ENCODE results near the gene MAP7. TPM values are rescaled to one million over a fixed set of nuclear protein-coding genes. Genes with fewer than 3 reads are reported as not detected.
"Not testable (repeated sequence)": the region's sequence is repeated elsewhere in the genome, so short reads cannot be mapped to it uniquely, and the experiment has no call there.

The MAP7 gene
- total RNA-seq, 3 donors from 2014 or later (not counting 1 experiment from before 2014, with no cell fraction given): 0.14 to 0.68 (median 0.14) TPM

DNA sequence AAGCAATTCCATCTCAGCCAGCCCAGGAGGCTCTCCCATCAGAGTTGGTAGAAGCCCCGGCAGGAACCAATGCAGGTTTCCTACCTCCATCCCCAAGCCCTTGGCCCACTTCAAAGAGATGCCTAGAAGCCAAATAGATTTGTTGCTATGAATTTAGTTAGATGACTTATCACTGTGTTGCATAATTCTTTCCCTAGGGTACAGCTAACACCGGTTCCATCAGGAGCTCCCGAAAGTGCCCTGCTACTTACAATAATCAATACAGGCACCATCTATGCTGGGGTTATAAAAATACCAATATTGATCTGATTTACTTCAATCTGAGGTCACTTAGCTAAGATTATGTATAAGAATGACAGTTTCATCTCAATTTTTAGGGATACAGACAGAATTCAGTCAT, 113.0 kb downstream of the MAP7 start:
- Histone ChIP-seq H3K27ac (ENCODE audit: low read length) (no peak overlapping the region), H3K4me1 (ENCODE audit: control insufficient read depth, insufficient read depth, low read length) (no peaks in the 10 kb centered on the region), H3K27me3 (ENCODE audit: control insufficient read depth, insufficient read depth, low read length) (no peaks in the 10 kb centered on the region), H3K4me3 (ENCODE audit: low read length) (no peak overlapping the region), H3K9me3 (ENCODE audit: control insufficient read depth, insufficient read depth, low read length) (no peaks in the 10 kb centered on the region), H3K36me3 (ENCODE audit: control insufficient read depth, insufficient read depth, low read length) (no peaks in the 10 kb centered on the region)
- Mint-ChIP-seq H3K27me3 (ENCODE audit: low read depth in 2 of 2) (peaks cover 0 to 8% of the 10 kb centered on the region in 2 donors), H3K4me1 (no peaks in the 10 kb centered on the region), H3K4me3 (no peak overlapping the region), H3K36me3 (no peaks in the 10 kb centered on the region), H3K9me3 (no peaks in the 10 kb centered on the region), H3K27ac (no peak overlapping the region)
- intact Hi-C loops (cut with micrococcal nuclease): no loop called here
- TF ChIP-seq, protein P1, sequence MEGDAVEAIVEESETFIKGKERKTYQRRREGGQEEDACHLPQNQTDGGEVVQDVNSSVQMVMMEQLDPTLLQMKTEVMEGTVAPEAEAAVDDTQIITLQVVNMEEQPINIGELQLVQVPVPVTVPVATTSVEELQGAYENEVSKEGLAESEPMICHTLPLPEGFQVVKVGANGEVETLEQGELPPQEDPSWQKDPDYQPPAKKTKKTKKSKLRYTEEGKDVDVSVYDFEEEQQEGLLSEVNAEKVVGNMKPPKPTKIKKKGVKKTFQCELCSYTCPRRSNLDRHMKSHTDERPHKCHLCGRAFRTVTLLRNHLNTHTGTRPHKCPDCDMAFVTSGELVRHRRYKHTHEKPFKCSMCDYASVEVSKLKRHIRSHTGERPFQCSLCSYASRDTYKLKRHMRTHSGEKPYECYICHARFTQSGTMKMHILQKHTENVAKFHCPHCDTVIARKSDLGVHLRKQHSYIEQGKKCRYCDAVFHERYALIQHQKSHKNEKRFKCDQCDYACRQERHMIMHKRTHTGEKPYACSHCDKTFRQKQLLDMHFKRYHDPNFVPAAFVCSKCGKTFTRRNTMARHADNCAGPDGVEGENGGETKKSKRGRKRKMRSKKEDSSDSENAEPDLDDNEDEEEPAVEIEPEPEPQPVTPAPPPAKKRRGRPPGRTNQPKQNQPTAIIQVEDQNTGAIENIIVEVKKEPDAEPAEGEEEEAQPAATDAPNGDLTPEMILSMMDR (IDR thresholded peaks at IDR 0.05): no peak
- no peak for ATAC-seq
- WGBS (ENCODE audit: insufficient coverage): no CpG with 5 or more reads among the region's 3 CpGs
- no peak for DNase-seq

DNA sequence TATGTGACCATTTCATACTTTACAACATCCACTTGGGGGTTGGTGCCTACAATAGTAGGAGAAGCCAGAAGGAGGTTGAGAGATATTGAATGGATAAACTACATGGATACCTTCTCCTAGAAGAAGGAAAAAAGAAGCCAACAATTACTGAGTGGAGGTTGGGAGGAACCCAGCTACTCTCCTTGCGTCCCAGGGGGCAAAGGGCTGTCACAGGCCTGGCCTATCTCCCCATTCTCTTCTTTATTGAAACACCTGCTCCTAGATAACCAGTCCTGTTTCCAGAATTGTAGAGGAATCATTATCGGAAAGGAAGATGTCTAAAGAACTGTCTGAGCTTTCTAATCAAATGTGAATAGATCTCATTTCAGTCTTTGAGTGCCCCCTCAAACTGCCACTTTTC, 115.1 kb downstream of the MAP7 start:
- peaks cover 3 to 8% of the 10 kb centered on the region in 2 donors for H3K27me3 Mint-ChIP-seq (ENCODE audit: low read depth in 2 of 2)
- no peaks in the 10 kb centered on the region for H3K4me1 Mint-ChIP-seq
- Histone ChIP-seq H3K4me1 (ENCODE audit: control insufficient read depth, insufficient read depth, low read length) (no peaks in the 10 kb centered on the region), H3K9me3 (ENCODE audit: control insufficient read depth, insufficient read depth, low read length) (no peaks in the 10 kb centered on the region), H3K36me3 (ENCODE audit: control insufficient read depth, insufficient read depth, low read length) (no peaks in the 10 kb centered on the region), H3K27ac (ENCODE audit: low read length) (no peak overlapping the region), H3K27me3 (ENCODE audit: control insufficient read depth, insufficient read depth, low read length) (no peaks in the 10 kb centered on the region), H3K4me3 (ENCODE audit: low read length) (no peak overlapping the region)
- intact Hi-C loops (cut with micrococcal nuclease): no loop called here
- no peak overlapping the region for H3K27ac Mint-ChIP-seq
- WGBS (ENCODE audit: insufficient coverage): 85% methylated on average over 2 of the region's 2 CpGs
- no peaks in the 10 kb centered on the region for H3K36me3 Mint-ChIP-seq
- no peak overlapping the region for H3K4me3 Mint-ChIP-seq
- DNase-seq (no peak), ATAC-seq (no peak)
- H3K9me3 Mint-ChIP-seq: no peaks in the 10 kb centered on the region
- TF ChIP-seq, protein P1 (IDR thresholded peaks at IDR 0.05): no peak

DNA sequence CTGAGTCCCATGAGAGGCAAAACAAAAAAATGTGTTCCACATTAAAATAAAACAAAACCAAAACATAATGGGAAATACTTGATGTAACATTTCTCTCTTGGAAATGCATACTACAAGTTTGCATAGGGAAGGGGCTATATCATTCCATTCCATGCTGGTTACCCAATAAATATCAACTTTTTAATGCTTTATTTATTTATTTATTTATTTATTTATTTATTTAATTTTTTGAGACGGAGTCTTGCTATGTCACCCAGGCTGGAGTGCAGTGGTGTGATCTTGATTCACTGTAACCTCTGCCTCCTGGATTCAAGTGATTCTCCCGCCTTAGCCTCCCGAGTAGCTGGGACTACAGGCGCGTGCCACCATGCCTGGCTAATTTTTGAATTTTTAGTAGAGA, 118.9 kb downstream of the MAP7 start:
- H3K27me3 Mint-ChIP-seq (ENCODE audit: low read depth in 2 of 2); intact Hi-C loops (cut with micrococcal nuclease); H3K9me3 Mint-ChIP-seq; H3K36me3 Mint-ChIP-seq; H3K4me3 ChIP-seq (ENCODE audit: low read length); H3K4me1 Mint-ChIP-seq; H3K9me3 ChIP-seq (ENCODE audit: control insufficient read depth, insufficient read depth, low read length); H3K27ac Mint-ChIP-seq; H3K27ac ChIP-seq (ENCODE audit: low read length); DNase-seq; H3K4me1 ChIP-seq (ENCODE audit: control insufficient read depth, insufficient read depth, low read length); H3K36me3 ChIP-seq (ENCODE audit: control insufficient read depth, insufficient read depth, low read length); H3K4me3 Mint-ChIP-seq; H3K27me3 ChIP-seq (ENCODE audit: control insufficient read depth, insufficient read depth, low read length); ATAC-seq: not testable (repeated sequence)
- 100% methylated on average over 5 of the region's 5 CpGs for WGBS (ENCODE audit: insufficient coverage)

DNA sequence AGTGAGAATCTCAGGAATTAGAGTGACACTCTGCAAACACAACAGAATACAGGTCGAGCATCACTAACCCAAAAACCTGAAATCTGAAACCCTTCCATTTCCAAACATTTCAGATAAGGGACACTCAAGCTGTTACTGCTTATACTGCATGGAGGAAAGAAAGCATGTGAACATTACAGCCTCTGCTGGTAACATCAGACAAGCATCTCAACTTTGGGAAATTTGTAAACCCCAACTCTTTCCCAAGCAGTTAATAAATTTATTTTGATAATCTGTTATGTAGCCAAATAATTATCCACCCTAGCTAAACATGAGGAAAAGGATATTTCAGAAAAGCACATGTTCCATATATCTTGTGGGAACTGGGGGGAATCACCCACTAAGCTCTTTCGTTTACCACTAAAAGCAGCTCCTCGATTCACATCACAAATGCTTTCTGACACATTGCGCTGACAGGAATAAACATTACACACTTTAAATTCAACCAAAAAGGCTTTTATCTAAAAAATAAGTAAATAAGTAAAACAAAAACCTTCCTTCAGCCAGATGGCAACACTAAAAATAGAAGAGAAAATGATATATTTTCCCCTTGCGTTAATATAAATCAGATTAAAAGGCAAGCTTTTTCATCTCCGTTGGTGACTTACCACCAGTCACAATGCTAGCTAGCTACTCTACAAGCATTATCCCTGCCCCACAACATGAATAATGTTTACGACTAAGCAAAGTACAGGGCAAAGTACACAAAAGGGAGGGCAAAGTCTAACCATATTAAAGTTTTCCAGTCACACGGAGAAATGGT, 120.8 kb downstream of the MAP7 start:
- intact Hi-C loops (cut with micrococcal nuclease): no loop called here
- WGBS (ENCODE audit: insufficient coverage): 82% methylated on average over 8 of the region's 8 CpGs
- Mint-ChIP-seq H3K4me3 (no peak overlapping the region), H3K4me1 (no peaks in the 10 kb centered on the region), H3K27ac (no peak overlapping the region), H3K27me3 (ENCODE audit: low read depth in 2 of 2) (peaks cover 3 to 8% of the 10 kb centered on the region in 2 donors), H3K36me3 (no peaks in the 10 kb centered on the region), H3K9me3 (no peaks in the 10 kb centered on the region)
- H3K27ac ChIP-seq (ENCODE audit: low read length): no peak overlapping the region
- H3K9me3 ChIP-seq (ENCODE audit: control insufficient read depth, insufficient read depth, low read length): no peaks in the 10 kb centered on the region
- DNase-seq: no peak
- no peaks in the 10 kb centered on the region for H3K27me3 ChIP-seq (ENCODE audit: control insufficient read depth, insufficient read depth, low read length)
- TF ChIP-seq, protein P1 (IDR thresholded peaks at IDR 0.05): no peak
- no peaks in the 10 kb centered on the region for H3K4me1 ChIP-seq (ENCODE audit: control insufficient read depth, insufficient read depth, low read length)
- H3K4me3 ChIP-seq (ENCODE audit: low read length): no peak overlapping the region
- H3K36me3 ChIP-seq (ENCODE audit: control insufficient read depth, insufficient read depth, low read length): no peaks in the 10 kb centered on the region
- no peak for ATAC-seq

Measured in natural killer cell (primary cell).